NCI-H2081 (cell line): ENCODE results near the gene WEE2.
"Not testable (repeated sequence)": the region's sequence is repeated elsewhere in the genome, so short reads cannot be mapped to it uniquely, and the experiment has no call there.

Experiments used
- DNase-seq, 2 experiments: peaks; one replicate each; lab custom pipeline; 2025; lab: John Stamatoyannopoulos, UW

The WEE2 gene

GRCh38 chr7:141708351-141708750 is at the start of gene WEE2:
WEE2 (plus strand) TSS chr7:141708353; CDS start chr7:141708759, 406 bp downstream.
- no peak for DNase-seq

DNA sequence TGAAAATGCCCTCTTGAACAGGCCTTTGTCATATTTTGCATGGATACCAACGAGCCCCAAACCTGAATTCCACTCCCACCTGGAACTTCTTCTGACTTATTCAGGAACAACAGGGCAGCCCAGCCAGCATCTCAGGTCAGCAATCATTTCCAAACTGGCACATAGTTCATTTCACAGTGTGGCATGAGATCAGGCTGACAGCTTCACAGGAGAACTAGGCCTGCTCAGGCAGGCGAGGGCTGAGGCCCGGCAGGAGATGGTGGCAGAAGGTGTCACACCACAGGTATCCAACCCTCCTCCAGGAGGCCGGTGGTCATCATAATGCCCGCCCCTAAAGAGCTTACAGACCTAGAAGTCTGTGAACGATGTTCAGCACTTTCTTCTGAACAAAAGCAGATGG is 48.7 kb upstream of the WEE2 start:
- DNase-seq, result no peak

- no peak for DNase-seq
These were observed 47.9 kb upstream of the WEE2 start for GRCh38 chr7:141660259-141660658.

- DNase-seq, result no peak
These were observed 44.9 kb upstream of the WEE2 start for GRCh38 chr7:141663081-141663849.

- DNase-seq, result no peak
These were observed 43.7 kb upstream of the WEE2 start for GRCh38 chr7:141664450-141664849.

DNA sequence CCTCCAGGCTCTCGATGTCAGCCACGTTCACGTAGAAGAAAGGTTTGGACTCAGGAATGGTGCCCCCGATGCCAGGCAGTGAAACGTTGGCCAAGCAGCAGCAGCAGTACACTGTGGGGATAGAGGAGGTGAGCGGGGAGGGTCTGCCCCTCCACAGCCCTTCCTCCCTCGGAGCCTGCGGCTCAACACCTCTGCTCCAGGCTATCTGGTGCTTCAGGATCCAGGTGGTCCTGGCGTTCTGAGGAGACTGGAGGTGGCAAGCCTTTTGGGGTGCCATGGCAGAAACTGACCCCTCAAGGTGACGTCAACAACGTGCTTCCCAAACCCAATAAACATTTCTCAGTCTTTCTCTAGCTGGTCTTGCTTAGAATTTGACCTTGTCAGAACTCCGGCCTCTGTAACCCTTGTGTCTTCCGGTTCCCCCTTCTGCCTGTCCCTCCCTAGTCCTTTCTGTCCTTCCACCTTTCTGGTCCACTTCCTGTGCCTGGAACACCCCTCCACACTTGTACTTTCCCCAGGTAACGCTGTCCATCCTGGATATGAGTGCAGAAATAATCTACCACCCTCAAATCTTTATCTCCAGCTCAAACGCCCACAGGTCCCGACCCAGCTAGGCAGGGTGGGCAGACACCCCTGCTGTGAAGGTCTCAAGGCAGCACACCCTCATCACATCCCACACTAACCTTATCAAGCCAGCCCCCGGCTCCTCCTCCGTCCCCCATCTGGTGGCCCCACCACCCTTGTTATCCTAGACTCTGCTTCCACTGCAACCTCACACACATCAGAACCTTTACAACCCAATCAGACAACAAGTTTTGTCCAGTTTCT is 42.7 kb upstream of the WEE2 start:
- DNase-seq, result no peak

- DNase-seq, result no peak
These were observed 42.1 kb upstream of the WEE2 start for GRCh38 chr7:141666071-141666470.

DNA sequence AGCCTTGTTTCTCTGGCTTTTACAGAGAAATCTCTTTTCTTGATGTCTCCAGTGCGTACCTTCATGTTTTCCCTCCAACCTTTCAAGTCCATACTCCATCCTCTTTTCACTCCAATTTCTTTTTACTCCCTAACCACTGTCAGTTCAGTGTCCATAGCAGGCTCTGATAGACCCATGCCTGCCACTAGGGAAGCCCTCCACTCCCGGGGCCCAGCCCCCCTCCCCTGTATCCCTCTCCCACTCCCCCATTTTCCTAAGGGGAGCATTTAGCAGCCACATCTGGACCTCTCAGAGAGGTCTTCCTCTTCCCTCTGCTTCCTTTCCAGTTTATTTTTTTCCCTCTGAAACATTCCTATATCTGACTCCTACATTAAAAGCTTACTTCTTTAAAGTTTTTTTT is 39.3 kb upstream of the WEE2 start:
- DNase-seq, result no peak

GRCh38 chr7:141671705-141672496 is 36.3 kb upstream of the WEE2 start:
- no peak for DNase-seq

GRCh38 chr7:141673346-141673745 is 34.8 kb upstream of the WEE2 start:
- no peak for DNase-seq

GRCh38 chr7:141674171-141674671 is 33.9 kb upstream of the WEE2 start:
- no peak for DNase-seq

DNA sequence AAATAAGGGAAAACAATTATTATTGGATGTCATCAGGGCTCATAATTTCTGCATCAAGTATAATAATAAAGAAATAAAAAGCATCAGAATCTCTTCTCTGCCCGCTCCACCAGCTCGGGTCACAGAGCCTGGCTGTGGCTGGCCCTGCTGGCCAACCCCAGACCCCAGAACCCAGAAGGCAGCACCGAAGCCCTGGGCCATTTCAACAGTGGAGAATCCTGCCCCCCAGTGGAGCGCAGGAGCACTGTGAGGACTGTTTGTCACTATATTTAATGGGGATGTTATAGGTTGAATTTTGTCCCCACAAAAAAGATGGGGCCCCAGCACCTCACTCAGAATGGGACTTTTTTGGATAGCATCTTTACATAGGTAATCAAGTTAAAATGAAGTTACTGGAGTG is 33.5 kb upstream of the WEE2 start:
- DNase-seq, result no peak

- DNase-seq, result peak in 1 of 2 experiments; percentile 26
These were observed 32.5 kb upstream of the WEE2 start for GRCh38 chr7:141675436-141676215.

- DNase-seq, result no peak
These were observed 31.5 kb upstream of the WEE2 start for GRCh38 chr7:141676618-141677017.

GRCh38 chr7:141679014-141679413 is 29.1 kb upstream of the WEE2 start:
- DNase-seq, result no peak

GRCh38 chr7:141685285-141686023 is 22.7 kb upstream of the WEE2 start:
- DNase-seq, result no peak

- no peak for DNase-seq
These were observed 22.1 kb upstream of the WEE2 start for GRCh38 chr7:141686074-141686473.

- no peak for DNase-seq
These were observed 21.5 kb upstream of the WEE2 start for GRCh38 chr7:141686670-141687069.

- no peak for DNase-seq
These were observed 20.1 kb upstream of the WEE2 start for GRCh38 chr7:141688043-141688442.

- DNase-seq, result not testable (repeated sequence)
These were observed 18.9 kb upstream of the WEE2 start for GRCh38 chr7:141689072-141689825.
